A673 (cell line): ENCODE data around the gene XYLT2. TPM values are rescaled to one million over a fixed set of nuclear protein-coding genes. Genes with fewer than 3 reads are reported as not detected.
"Not testable (repeated sequence)": the region's sequence is repeated elsewhere in the genome, so short reads cannot be mapped to it uniquely, and the experiment has no call there.

ENCODE experiments used
- BruUV-seq: library from RNA; stranded (reverse); fragments of 400-500 nt; replicated peaks from 2 replicates; lab custom pipeline; 2021; lab: Mats Ljungman, UMichigan
- CTCF ChIA-PET: fragments of 300-600 bp; sonication (Branson Sonifier 250); formaldehyde crosslinking; loops from one replicate; lab custom pipeline; 2022; ENCODE audit warnings: antibody characterized with exemption; lab: Charles Lee
- POLR2A ChIA-PET: fragments of 300-600 bp; sonication (Branson Sonifier 250); formaldehyde crosslinking; loops from one replicate; lab custom pipeline; 2022; ENCODE audit warnings: antibody characterized with exemption; ENCODE audit not compliant: low non-redundant PET; lab: Charles Lee
- DNase-seq: peaks from one replicate; pipeline ENCODE4 v3.0.0-alpha.2; 2015; ENCODE audit warnings: low spot score
- H3K27ac ChIP-seq: fragments of 200-600 bp; sonication (generic); 2 replicates; pipeline ENCODE4 v1.5.1; 2016; ENCODE audit warnings: mixed run types, low read depth, mild to moderate bottlenecking, mixed read lengths, antibody characterized with exemption, low read length; ENCODE audit not compliant: poor library complexity, severe bottlenecking
- H3K27me3 ChIP-seq: fragments of 200-600 bp; sonication (generic); replicated peaks from 2 replicates; pipeline ENCODE4 v1.6.1; 2017; ENCODE audit warnings: mixed run types, low read depth, mild to moderate bottlenecking, mixed read lengths, antibody characterized with exemption, low read length; ENCODE audit not compliant: insufficient read depth, poor library complexity
- H3K36me3 ChIP-seq: fragments of 200-600 bp; sonication (generic); 2 replicates; pipeline ENCODE4 v1.6.1; 2016; ENCODE audit warnings: mixed run types, mild to moderate bottlenecking, mixed read lengths, antibody characterized with exemption, low read length; ENCODE audit not compliant: insufficient read depth, poor library complexity, severe bottlenecking
- H3K4me1 ChIP-seq: fragments of 200-600 bp; sonication (generic); 2 replicates; pipeline ENCODE4 v1.6.1; 2017; ENCODE audit warnings: mixed run types, mild to moderate bottlenecking, mixed read lengths, antibody characterized with exemption, low read length; ENCODE audit not compliant: insufficient read depth, poor library complexity, severe bottlenecking
- H3K4me3 ChIP-seq: fragments of 200-600 bp; sonication (generic); 2 replicates; pipeline ENCODE4 v1.5.1; 2016; ENCODE audit warnings: low read depth, mixed run types, mild to moderate bottlenecking, mixed read lengths, low read length; ENCODE audit not compliant: poor library complexity, severe bottlenecking
- H3K9me3 ChIP-seq: fragments of 200-600 bp; sonication (generic); 2 replicates; pipeline ENCODE4 v1.6.1; 2016; ENCODE audit warnings: mixed run types, low read depth, mild to moderate bottlenecking, mixed read lengths, antibody characterized with exemption, low read length; ENCODE audit not compliant: poor library complexity, severe bottlenecking
- CTCF ChIP-seq: fragments of 300-800, 200-600 bp; sonication (generic); conservative IDR thresholded peaks from 2 replicates; pipeline ENCODE4 v1.5.1; 2017; ENCODE audit warnings: low read depth, mild to moderate bottlenecking, antibody characterized with exemption, low read length, moderate library complexity, mixed read lengths
- EZH2 ChIP-seq: fragments of 200-600 bp; sonication (generic); IDR thresholded peaks from 2 replicates; pipeline ENCODE4 v1.6.1; 2017; ENCODE audit warnings: borderline replicate concordance, low read depth, mild to moderate bottlenecking, mixed read lengths, antibody characterized with exemption, low read length; ENCODE audit not compliant: poor library complexity, severe bottlenecking
- intact Hi-C: fragments of 100-400 bp; cut with micrococcal nuclease; formaldehyde crosslinking; loops from one replicate; pipeline ENCODE4 v1.10.0; 2022; ENCODE audit not compliant: unreplicated experiment
- total RNA-seq: library from RNA; stranded (reverse); gene quantifications from 2 replicates; pipeline ENCODE4 v1.2.3, GENCODE V29; 2021

XYLT2 gene
- total RNA-seq, 1 experiment from 2014 or later = 15.8 TPM

- no peak for TF ChIP-seq EZH2
- no peak for TF ChIP-seq CTCF
- Histone ChIP-seq H3K4me3 (no peak overlapping the region), H3K27ac (no peak overlapping the region), H3K9me3 (no peaks in the 10 kb centered on the region), H3K36me3 (no peaks in the 10 kb centered on the region), H3K27me3 (peaks cover 76% of the 10 kb centered on the region), H3K4me1 (peaks cover 28% of the 10 kb centered on the region)
- intact Hi-C loops = no loop called here
- no TSS peak for BruUV-seq
- ChIA-PET POLR2A (no interaction called here), CTCF (interaction anchor here (0.7 to 1.6 kb wide), 4 partner anchors 18 to 1829 kb away, joined by 3 to 4 read pairs (median 3); no protein-coding TSS in a partner anchor)
- peak; percentile 81 for DNase-seq
These were observed 29.8 kb upstream of the XYLT2 start for GRCh38 chr17:50316016-50316587.

DNA sequence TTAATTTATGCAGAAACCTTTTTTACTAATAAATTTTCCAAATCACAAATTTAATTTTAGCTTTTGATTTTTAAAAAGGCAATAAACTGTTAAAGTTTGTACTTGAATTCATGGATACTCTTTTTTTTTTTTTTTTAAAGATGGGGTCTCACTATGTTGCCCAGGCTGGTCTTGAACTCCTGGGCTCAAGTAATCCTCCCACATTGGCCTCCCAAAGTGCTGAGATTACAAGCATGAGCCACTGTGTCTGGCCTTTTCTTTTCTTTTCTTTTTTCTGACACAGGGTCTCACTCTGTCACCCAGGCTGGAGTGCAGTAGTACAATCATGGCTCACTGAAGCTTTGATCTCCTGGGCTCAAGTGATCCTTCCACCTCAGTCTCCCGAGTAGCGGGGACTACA, 29.3 kb upstream of the XYLT2 start:
- peaks cover 28% of the 10 kb centered on the region for H3K4me1 ChIP-seq
- H3K27ac ChIP-seq, H3K36me3 ChIP-seq, BruUV-seq, DNase-seq, intact Hi-C loops, H3K4me3 ChIP-seq, H3K9me3 ChIP-seq, POLR2A ChIA-PET: not testable (repeated sequence)
- peaks cover 71% of the 10 kb centered on the region for H3K27me3 ChIP-seq
- CTCF ChIA-PET = interaction anchor here (0.7 to 1.6 kb wide), 4 partner anchors 18 to 1830 kb away, joined by 3 to 4 read pairs (median 3); no protein-coding TSS in a partner anchor

DNA sequence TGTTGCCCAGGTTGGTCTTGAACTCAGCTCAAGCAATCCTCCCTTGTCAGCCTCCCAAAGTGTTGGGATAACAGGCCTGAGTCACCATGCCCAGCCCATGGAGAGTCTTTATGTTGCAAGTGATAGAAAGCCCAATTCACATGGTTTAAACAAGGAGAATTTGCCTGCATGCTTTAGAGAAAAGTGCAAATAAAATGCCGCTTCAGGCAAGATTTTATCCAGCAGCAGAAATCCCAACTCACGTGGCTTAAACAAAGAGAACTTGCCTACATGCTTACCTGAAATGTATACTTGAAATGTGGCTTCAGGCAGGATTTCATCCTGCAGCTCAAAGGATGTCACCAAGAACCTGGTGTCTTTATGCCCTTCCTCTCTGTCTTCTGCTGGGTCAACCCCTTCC, 28.8 kb upstream of the XYLT2 start:
- BruUV-seq = no TSS peak
- TF ChIP-seq CTCF = no peak
- TF ChIP-seq EZH2 = no peak
- intact Hi-C loops = no loop called here

More for the DNA sequence above, 28.8 kb upstream of the XYLT2 start:
- Histone ChIP-seq H3K27me3 (peaks cover 66% of the 10 kb centered on the region), H3K9me3 (no peaks in the 10 kb centered on the region), H3K27ac (no peak overlapping the region), H3K36me3 (no peaks in the 10 kb centered on the region), H3K4me3 (no peak overlapping the region), H3K4me1 (peaks cover 28% of the 10 kb centered on the region)
- DNase-seq = no peak
- ChIA-PET POLR2A (no interaction called here), CTCF (interaction anchor here (1.0 kb wide), 1 partner anchor 17 kb away, joined by 3 read pairs; no protein-coding TSS in a partner anchor)
